CD14-positive monocyte (primary cell): ENCODE data around the gene MCF2L2. TPM values are rescaled to one million over a fixed set of nuclear protein-coding genes. Genes with fewer than 3 reads are reported as not detected.
A peak's percentile ranks its signal among the peaks of the same experiment; 100 is the strongest.

Experiments
- DNase-seq, 3 donors: peaks; one replicate each; pipeline ENCODE4 v3.0.0-alpha.2; 2011 to 2022
- H2AFZ ChIP-seq: 2 replicates; pipeline ENCODE4 v1.6.0; 2012; ENCODE audit warnings: mild to moderate bottlenecking, low read depth, low read length, inconsistent platforms; ENCODE audit not compliant: insufficient read depth, poor library complexity, severe bottlenecking
- H3K27ac ChIP-seq, 2 donors: 1 replicate in 1 of 2; 2 replicates in 1 of 2; pipeline ENCODE4 v1.5.1; 2012 to 2013; ENCODE audit warnings: low read length in 2 of 2, control low read depth in 1 of 2, inconsistent platforms in 1 of 2, low read depth in 1 of 2, mild to moderate bottlenecking in 1 of 2
- H3K27me3 ChIP-seq, 2 donors: one replicate each; pipeline versions ENCODE4 v1.6.0 to v1.6.1; 2011 to 2013; ENCODE audit warnings: low read length in 2 of 2; ENCODE audit not compliant: control insufficient read depth in 2 of 2, insufficient read depth in 2 of 2
- H3K36me3 ChIP-seq, 2 donors: replicated peaks in 1 of 2; 1 replicate in 1 of 2; 2 replicates in 1 of 2; pipeline versions ENCODE4 v1.5.1 to v1.6.1; 2012 to 2013; ENCODE audit warnings: low read length in 2 of 2, control low read depth in 1 of 2, inconsistent platforms in 1 of 2, mild to moderate bottlenecking in 1 of 2; ENCODE audit not compliant: insufficient read depth in 2 of 2, control insufficient read depth in 1 of 2
- H3K4me1 ChIP-seq, 2 donors: 1 replicate in 1 of 2; 2 replicates in 1 of 2; pipeline versions ENCODE4 v1.5.1 to v1.6.1; 2012 to 2013; ENCODE audit warnings: low read length in 2 of 2, control low read depth in 1 of 2, inconsistent platforms in 1 of 2, mild to moderate bottlenecking in 1 of 2, moderate library complexity in 1 of 2; ENCODE audit not compliant: insufficient read depth in 2 of 2, control insufficient read depth in 1 of 2
- H3K4me2 ChIP-seq: replicated peaks from 2 replicates; pipeline ENCODE3; 2012; ENCODE audit warnings: low read length, moderate library complexity, mild to moderate bottlenecking; ENCODE audit not compliant: poor library complexity, severe bottlenecking; ENCODE audit errors: extremely low read depth
- H3K4me3 ChIP-seq, 3 experiments: fragments of 200-600 bp in 1 of 3; sonication (generic) in 1 of 3; replicated peaks in 1 of 3; 1 replicate in 2 of 3; 2 replicates in 1 of 3; pipeline ENCODE4 v1.5.1; 2011 to 2013; ENCODE audit warnings: low read length in 3 of 3, mild to moderate bottlenecking in 3 of 3, control low read depth in 2 of 3, low read depth in 2 of 3, inconsistent platforms in 1 of 3, moderate library complexity in 1 of 3
- H3K79me2 ChIP-seq: 2 replicates; pipeline ENCODE4 v1.6.0; 2012; ENCODE audit warnings: mild to moderate bottlenecking, control low read depth, inconsistent platforms, low read length, moderate library complexity; ENCODE audit not compliant: insufficient read depth
- H3K9ac ChIP-seq: 2 replicates; pipeline ENCODE4 v1.6.0; 2017; ENCODE audit warnings: low read length, mild to moderate bottlenecking; ENCODE audit not compliant: insufficient read depth, poor library complexity, severe bottlenecking
- H3K9me3 ChIP-seq, 2 donors: replicated peaks in 1 of 2; 1 replicate in 1 of 2; 2 replicates in 1 of 2; pipeline versions ENCODE4 v1.5.1 to v1.6.1; 2012 to 2013; ENCODE audit warnings: low read length in 2 of 2, control low read depth in 1 of 2; ENCODE audit not compliant: control insufficient read depth in 1 of 2, insufficient read depth in 1 of 2
- H4K20me1 ChIP-seq: 2 replicates; pipeline ENCODE4 v1.6.0; 2012; ENCODE audit warnings: mild to moderate bottlenecking, low read length, control low read depth, moderate library complexity; ENCODE audit not compliant: insufficient read depth
- H3K27ac Mint-ChIP-seq, 7 donors: one replicate each; pipeline ENCODE4 v1.8.0; 2020; ENCODE audit warnings: mild to moderate bottlenecking in 7 of 7, mixed read lengths in 7 of 7, moderate library complexity in 6 of 7, inconsistent platforms in 2 of 7
- H3K27me3 Mint-ChIP-seq, 3 donors: one replicate each; pipeline ENCODE4 v1.8.0; 2021 to 2022; ENCODE audit warnings: low read depth in 3 of 3, mild to moderate bottlenecking in 3 of 3, mixed read lengths in 3 of 3, moderate library complexity in 3 of 3, inconsistent platforms in 1 of 3
- H3K36me3 Mint-ChIP-seq, 2 donors: one replicate each; pipeline ENCODE4 v1.8.0; 2020; ENCODE audit warnings: mixed read lengths in 2 of 2, inconsistent platforms in 1 of 2, mild to moderate bottlenecking in 1 of 2
- H3K4me1 Mint-ChIP-seq: one replicate; pipeline ENCODE4 v1.8.0; 2020; ENCODE audit warnings: mild to moderate bottlenecking, mixed read lengths
- H3K4me3 Mint-ChIP-seq, 2 donors: one replicate each; pipeline ENCODE4 v1.8.0; 2020; ENCODE audit warnings: mild to moderate bottlenecking in 2 of 2, mixed read lengths in 2 of 2, moderate library complexity in 1 of 2
- H3K9me3 Mint-ChIP-seq, 7 donors: one replicate each; pipeline ENCODE4 v1.8.0; 2020 to 2022; ENCODE audit warnings: mixed read lengths in 7 of 7, mild to moderate bottlenecking in 6 of 7, moderate library complexity in 6 of 7, inconsistent platforms in 2 of 7
- WGBS: methylation state at CpG from one replicate; pipeline ENCODE4 v1.1.5; 2013; ENCODE audit warnings: missing lambda C conversion rate; ENCODE audit not compliant: insufficient coverage; 5-methylcytosine and 5-hydroxymethylcytosine counted together
- intact Hi-C, 2 donors: fragments of 100-400 bp; cut with micrococcal nuclease; formaldehyde crosslinking; loops; one replicate each; pipeline versions ENCODE4 v1.15.0 to v1.15.1; 2023
- polyA plus RNA-seq, 3 donors: library from polyadenylated mRNA; depleted of rRNA in 1 of 3; unstranded in 2 of 3; stranded (reverse) in 1 of 3; fragments of 300-500 nt in 2 of 3; fragments of >200 nt in 1 of 3; fragmentation: Illumina TruSeq in 2 of 3; gene quantifications; 1 replicate in 2 of 3; 2 replicates in 1 of 3; pipeline ENCODE4 v1.2.3, GENCODE V29; 2012 to 2021
- TF ChIP-seq, protein P1 (sequence below): fragments of 200-600 bp; IDR thresholded peaks from one replicate; pipeline ENCODE4 v1.8.0; 2022; ENCODE audit warnings: antibody characterized with exemption, mild to moderate bottlenecking

Gene MCF2L2
- polyA plus RNA-seq, 3 donors = 0.01 to 0.13 TPM; not detected in 1

DNA sequence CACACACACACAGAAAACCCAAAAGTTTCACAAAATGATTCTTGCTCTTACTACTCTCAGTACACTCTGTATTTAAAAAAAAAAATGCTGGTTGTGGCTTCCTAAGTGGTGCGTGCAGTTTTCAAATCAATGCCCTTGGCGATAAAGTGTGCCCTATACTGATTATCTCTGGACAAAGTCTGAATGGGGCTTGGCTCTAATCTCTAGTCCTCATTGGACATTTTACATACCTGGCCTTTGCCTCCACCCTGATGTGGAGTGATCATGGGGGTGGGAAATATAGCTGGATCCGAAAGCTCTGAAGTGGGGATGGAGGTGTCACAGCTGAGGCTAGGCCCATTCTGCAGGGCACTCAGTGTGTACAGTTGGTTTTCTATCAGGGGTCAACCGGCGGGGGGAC is 161.3 kb downstream of the MCF2L2 start:
- Mint-ChIP-seq H3K9me3 (no peaks in the 10 kb centered on the region), H3K4me3 (no peak overlapping the region), H3K4me1 (peaks cover 16% of the 10 kb centered on the region), H3K27ac (peak overlapping the region in 1 of 7 donors; percentile 20), H3K36me3 (peaks cover 25 to 26% of the 10 kb centered on the region in 2 donors), H3K27me3 (no peaks in the 10 kb centered on the region)
- WGBS = 100% methylated on average over 3 of the region's 5 CpGs
- H3K79me2 ChIP-seq = peaks cover 95% of the 10 kb centered on the region
- no peaks in the 10 kb centered on the region for H3K9me3 ChIP-seq
- no peak overlapping the region for H3K4me3 ChIP-seq
- DNase-seq = no peak
- H2AFZ ChIP-seq = no peak overlapping the region
- H3K27ac ChIP-seq = no peak overlapping the region
- H4K20me1 ChIP-seq = no peaks in the 10 kb centered on the region
- no peak overlapping the region for H3K4me2 ChIP-seq
- H3K27me3 ChIP-seq = no peaks in the 10 kb centered on the region
- peaks cover 27 to 40% of the 10 kb centered on the region in 2 donors for H3K4me1 ChIP-seq
- intact Hi-C loops = loop anchor here in 1 of 2 donors (5.0 kb wide), 1 partner anchor 80 kb away; no protein-coding TSS in a partner anchor
- H3K9ac ChIP-seq = no peak overlapping the region
- peaks cover 8 to 17% of the 10 kb centered on the region in 2 donors for H3K36me3 ChIP-seq
- TF ChIP-seq, protein P1, sequence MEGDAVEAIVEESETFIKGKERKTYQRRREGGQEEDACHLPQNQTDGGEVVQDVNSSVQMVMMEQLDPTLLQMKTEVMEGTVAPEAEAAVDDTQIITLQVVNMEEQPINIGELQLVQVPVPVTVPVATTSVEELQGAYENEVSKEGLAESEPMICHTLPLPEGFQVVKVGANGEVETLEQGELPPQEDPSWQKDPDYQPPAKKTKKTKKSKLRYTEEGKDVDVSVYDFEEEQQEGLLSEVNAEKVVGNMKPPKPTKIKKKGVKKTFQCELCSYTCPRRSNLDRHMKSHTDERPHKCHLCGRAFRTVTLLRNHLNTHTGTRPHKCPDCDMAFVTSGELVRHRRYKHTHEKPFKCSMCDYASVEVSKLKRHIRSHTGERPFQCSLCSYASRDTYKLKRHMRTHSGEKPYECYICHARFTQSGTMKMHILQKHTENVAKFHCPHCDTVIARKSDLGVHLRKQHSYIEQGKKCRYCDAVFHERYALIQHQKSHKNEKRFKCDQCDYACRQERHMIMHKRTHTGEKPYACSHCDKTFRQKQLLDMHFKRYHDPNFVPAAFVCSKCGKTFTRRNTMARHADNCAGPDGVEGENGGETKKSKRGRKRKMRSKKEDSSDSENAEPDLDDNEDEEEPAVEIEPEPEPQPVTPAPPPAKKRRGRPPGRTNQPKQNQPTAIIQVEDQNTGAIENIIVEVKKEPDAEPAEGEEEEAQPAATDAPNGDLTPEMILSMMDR = no peak

DNA sequence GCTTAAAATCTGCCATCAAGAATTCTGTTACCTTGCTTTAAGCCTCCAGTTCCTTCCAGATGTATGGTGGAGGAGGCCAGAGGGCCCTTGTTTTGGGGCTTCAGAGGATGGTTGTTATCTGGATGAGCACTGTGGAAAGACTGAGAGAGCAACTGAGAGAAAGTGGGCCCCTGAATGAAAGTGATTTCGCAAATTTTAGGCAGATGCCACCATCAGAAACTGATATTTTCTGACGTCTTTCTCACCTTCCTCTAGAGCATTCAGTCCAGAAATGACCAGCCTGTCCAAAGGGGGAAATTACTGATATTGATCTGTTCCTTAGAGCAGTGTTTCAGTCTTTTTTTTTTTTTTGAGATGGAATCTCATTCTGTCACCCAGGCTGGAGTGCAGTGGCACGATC is 162.0 kb downstream of the MCF2L2 start:
- Mint-ChIP-seq H3K4me1 (peaks cover 19% of the 10 kb centered on the region), H3K27me3 (no peaks in the 10 kb centered on the region), H3K36me3 (peaks cover 25 to 26% of the 10 kb centered on the region in 2 donors), H3K27ac (peak overlapping the region in 3 of 7 donors; percentile 6 to 72 (median 58)), H3K9me3 (no peaks in the 10 kb centered on the region), H3K4me3 (peak overlapping the region in 1 of 2 donors; percentile 21)
- H4K20me1 ChIP-seq = no peaks in the 10 kb centered on the region
- H3K27ac ChIP-seq = no peak overlapping the region
- peaks cover 8 to 17% of the 10 kb centered on the region in 2 donors for H3K36me3 ChIP-seq
- no peaks in the 10 kb centered on the region for H3K9me3 ChIP-seq
- WGBS = no CpG with 5 or more reads among the region's 3 CpGs
- no peak overlapping the region for H2AFZ ChIP-seq
- H3K9ac ChIP-seq = no peak overlapping the region
- TF ChIP-seq, protein P1 = no peak
- intact Hi-C loops = loop anchor here in 1 of 2 donors (5.0 kb wide), 1 partner anchor 79 kb away; no protein-coding TSS in a partner anchor
- peaks cover 27 to 40% of the 10 kb centered on the region in 2 donors for H3K4me1 ChIP-seq
- no peak overlapping the region for H3K4me2 ChIP-seq
- H3K79me2 ChIP-seq = peaks cover 96% of the 10 kb centered on the region
- DNase-seq = no peak
- H3K27me3 ChIP-seq = no peaks in the 10 kb centered on the region
- no peak overlapping the region for H3K4me3 ChIP-seq
